K562 (cell line): ENCODE measurements around the gene ZNF622. TPM values are rescaled to one million over a fixed set of nuclear protein-coding genes. Genes with fewer than 3 reads are reported as not detected.

Source experiments
- ARID2 ChIP-seq: fragments of 450-650 bp; IDR thresholded peaks from 2 replicates; pipeline ENCODE4 v1.6.1; 2017; ENCODE audit warnings: antibody characterized with exemption, mild to moderate bottlenecking
- DMBX1 ChIP-seq: fragments of 250-450 bp; sonication (Bioruptor Pico); IDR thresholded peaks from 2 replicates; pipeline ENCODE4 v1.8.0; 2022; ENCODE audit warnings: inconsistent platforms, mild to moderate bottlenecking, moderate library complexity, borderline replicate concordance
- MEIS2 ChIP-seq: fragments of 450-650 bp; IDR thresholded peaks from 2 replicates; pipeline ENCODE4 v1.6.1; 2014; ENCODE audit warnings: mild to moderate bottlenecking; ENCODE audit not compliant: partially characterized antibody
- POU5F1 ChIP-seq: fragments of 150-350 bp; IDR thresholded peaks from 2 replicates; pipeline ENCODE4 v1.6.1; 2014; ENCODE audit warnings: borderline replicate concordance, low read length, low read depth, mild to moderate bottlenecking; ENCODE audit not compliant: partially characterized antibody
- RAD21 ChIP-seq, 2 experiments: fragments of 250-450 bp in 1 of 2; fragments of 450-650 bp in 1 of 2; sonication (Bioruptor Pico) in 1 of 2; formaldehyde crosslinking in 1 of 2; IDR thresholded peaks in 1 of 2; conservative IDR thresholded peaks in 1 of 2; 2 replicates each; pipeline versions ENCODE4 v1.4.0 to v1.8.0; 2020 to 2022; ENCODE audit warnings: mild to moderate bottlenecking in 2 of 2, moderate library complexity in 1 of 2
- RBM14 ChIP-seq: fragments of 200-400 bp; formaldehyde crosslinking; IDR thresholded peaks from 2 replicates; pipeline ENCODE4 v1.6.1; 2018; ENCODE audit warnings: low read depth, mild to moderate bottlenecking, low read length, moderate library complexity, borderline replicate concordance; ENCODE audit not compliant: insufficient read depth
- SETDB1 ChIP-seq: IDR thresholded peaks from one replicate; pipeline ENCODE4 v1.6.1; 2012; ENCODE audit warnings: low read length, control low read depth, inconsistent platforms
- SMARCB1 ChIP-seq: IDR thresholded peaks from 2 replicates; pipeline ENCODE4 v1.6.1; 2011; ENCODE audit warnings: improper control_type of control experiment, low read depth; ENCODE audit not compliant: insufficient read length
- SP1 ChIP-seq: sonication (generic); formaldehyde crosslinking; IDR thresholded peaks from 2 replicates; pipeline ENCODE4 v1.8.1; 2022; ENCODE audit warnings: mild to moderate bottlenecking, missing genetic modification reagents
- TEAD4 ChIP-seq, 2 experiments: sonication (generic) in 1 of 2; formaldehyde crosslinking in 1 of 2; IDR thresholded peaks; 2 replicates each; pipeline versions ENCODE4 v1.6.1 to v1.8.0; 2012 to 2022; ENCODE audit warnings: borderline replicate concordance in 1 of 2, inconsistent platforms in 1 of 2, low read length in 1 of 2, mild to moderate bottlenecking in 1 of 2, missing genetic modification reagents in 1 of 2
- TRIM28 ChIP-seq: fragments of 450-650 bp; IDR thresholded peaks from 2 replicates; pipeline ENCODE4 v1.6.1; 2017
- XRCC5 ChIP-seq: fragments of 200-400 bp; formaldehyde crosslinking; IDR thresholded peaks from 2 replicates; pipeline ENCODE4 v1.6.1; 2017; ENCODE audit warnings: low read depth, mild to moderate bottlenecking, low read length
- ZEB2 ChIP-seq: fragments of 450-650 bp; IDR thresholded peaks from 2 replicates; pipeline ENCODE4 v1.6.1; 2016
- ZKSCAN3 ChIP-seq: fragments of 250-450 bp; sonication (Bioruptor Pico); IDR thresholded peaks from 2 replicates; pipeline ENCODE4 v1.4.0; 2020
- ZNF146 ChIP-seq: IDR thresholded peaks from one replicate; pipeline ENCODE4 v1.6.1; 2018; ENCODE audit warnings: missing compliant biosample characterization; ENCODE audit not compliant: unreplicated experiment
- ZNF586 ChIP-seq: fragments of 450-650 bp; formaldehyde crosslinking; conservative IDR thresholded peaks from 2 replicates; pipeline ENCODE4 v1.4.0; 2020; ENCODE audit warnings: mild to moderate bottlenecking, moderate library complexity
- ZNF707 ChIP-seq: fragments of 250-450 bp; sonication (Bioruptor Pico); conservative IDR thresholded peaks from 2 replicates; pipeline ENCODE4 v1.8.0; 2022; ENCODE audit warnings: inconsistent platforms, mild to moderate bottlenecking, moderate library complexity
- polyA plus RNA-seq, 8 experiments: library from polyadenylated mRNA; depleted of rRNA in 4 of 8; stranded (reverse) in 5 of 8; unstranded in 3 of 8; fragments of >200 nt; fragmentation: Nextera tagmentation in 2 of 8; fragmentation: Illumina TruSeq in 1 of 8; extraction: Ambion mirVana in 2 of 8; extraction: Trizol in 1 of 8; gene quantifications; 2 replicates each; pipeline versions ENCODE4 v1.2.1 to v1.2.3, GENCODE V29; 2011 to 2014; ENCODE audit warnings: inconsistent platforms in 1 of 8, missing spikeins in 1 of 8
- total RNA-seq, 7 experiments: library from RNA; depleted of rRNA in 6 of 7; stranded (reverse); fragments of >200 nt in 6 of 7; fragmentation: Illumina TruSeq in 2 of 7; extraction: Trizol in 2 of 7; gene quantifications; 2 replicates each; pipeline versions ENCODE4 v1.2.1 to v1.2.3, GENCODE V29; 2011 to 2021; ENCODE audit warnings: low replicate concordance in 1 of 7
- TF ChIP-seq, protein P1 (sequence below): fragments of 250-450 bp; sonication (Bioruptor Pico); IDR thresholded peaks from 2 replicates; pipeline ENCODE4 v1.4.0; 2020
- TF ChIP-seq, protein P2 (sequence below): fragments of 150-350 bp; IDR thresholded peaks from 2 replicates; pipeline ENCODE4 v1.6.1; 2014; ENCODE audit warnings: low read depth, mild to moderate bottlenecking, low read length, borderline replicate concordance

The ZNF622 gene
- total and polyA plus RNA-seq, 9 of the 15 experiments (the other 6 are each of a cell fraction or from before 2014, with no cell fraction given), result 9.6 to 51.5 (median 32.3) TPM

GRCh38 chr5:16456103-16456832, 9.3 kb downstream of the ZNF622 start (continued):
- no peak for TF ChIP-seq ZNF146 (CRISPR knock-in tag)
- no peak for TF ChIP-seq RBM14
- TF ChIP-seq ZNF707 (CRISPR knock-in tag), result no peak
- peak; percentile 70; the same call in 1 of the 2 replicates for TF ChIP-seq DMBX1 (CRISPR knock-in tag)
- no peak for TF ChIP-seq TEAD4 (IDR thresholded peaks at IDR 0.05; ENCODE audit: low read length)
- no peak for TF ChIP-seq TEAD4 (CRISPR knock-in tag; IDR thresholded peaks at IDR 0.05; ENCODE audit: borderline replicate concordance)
- TF ChIP-seq SP1 (CRISPR knock-in tag), result no peak
- TF ChIP-seq, protein P1, sequence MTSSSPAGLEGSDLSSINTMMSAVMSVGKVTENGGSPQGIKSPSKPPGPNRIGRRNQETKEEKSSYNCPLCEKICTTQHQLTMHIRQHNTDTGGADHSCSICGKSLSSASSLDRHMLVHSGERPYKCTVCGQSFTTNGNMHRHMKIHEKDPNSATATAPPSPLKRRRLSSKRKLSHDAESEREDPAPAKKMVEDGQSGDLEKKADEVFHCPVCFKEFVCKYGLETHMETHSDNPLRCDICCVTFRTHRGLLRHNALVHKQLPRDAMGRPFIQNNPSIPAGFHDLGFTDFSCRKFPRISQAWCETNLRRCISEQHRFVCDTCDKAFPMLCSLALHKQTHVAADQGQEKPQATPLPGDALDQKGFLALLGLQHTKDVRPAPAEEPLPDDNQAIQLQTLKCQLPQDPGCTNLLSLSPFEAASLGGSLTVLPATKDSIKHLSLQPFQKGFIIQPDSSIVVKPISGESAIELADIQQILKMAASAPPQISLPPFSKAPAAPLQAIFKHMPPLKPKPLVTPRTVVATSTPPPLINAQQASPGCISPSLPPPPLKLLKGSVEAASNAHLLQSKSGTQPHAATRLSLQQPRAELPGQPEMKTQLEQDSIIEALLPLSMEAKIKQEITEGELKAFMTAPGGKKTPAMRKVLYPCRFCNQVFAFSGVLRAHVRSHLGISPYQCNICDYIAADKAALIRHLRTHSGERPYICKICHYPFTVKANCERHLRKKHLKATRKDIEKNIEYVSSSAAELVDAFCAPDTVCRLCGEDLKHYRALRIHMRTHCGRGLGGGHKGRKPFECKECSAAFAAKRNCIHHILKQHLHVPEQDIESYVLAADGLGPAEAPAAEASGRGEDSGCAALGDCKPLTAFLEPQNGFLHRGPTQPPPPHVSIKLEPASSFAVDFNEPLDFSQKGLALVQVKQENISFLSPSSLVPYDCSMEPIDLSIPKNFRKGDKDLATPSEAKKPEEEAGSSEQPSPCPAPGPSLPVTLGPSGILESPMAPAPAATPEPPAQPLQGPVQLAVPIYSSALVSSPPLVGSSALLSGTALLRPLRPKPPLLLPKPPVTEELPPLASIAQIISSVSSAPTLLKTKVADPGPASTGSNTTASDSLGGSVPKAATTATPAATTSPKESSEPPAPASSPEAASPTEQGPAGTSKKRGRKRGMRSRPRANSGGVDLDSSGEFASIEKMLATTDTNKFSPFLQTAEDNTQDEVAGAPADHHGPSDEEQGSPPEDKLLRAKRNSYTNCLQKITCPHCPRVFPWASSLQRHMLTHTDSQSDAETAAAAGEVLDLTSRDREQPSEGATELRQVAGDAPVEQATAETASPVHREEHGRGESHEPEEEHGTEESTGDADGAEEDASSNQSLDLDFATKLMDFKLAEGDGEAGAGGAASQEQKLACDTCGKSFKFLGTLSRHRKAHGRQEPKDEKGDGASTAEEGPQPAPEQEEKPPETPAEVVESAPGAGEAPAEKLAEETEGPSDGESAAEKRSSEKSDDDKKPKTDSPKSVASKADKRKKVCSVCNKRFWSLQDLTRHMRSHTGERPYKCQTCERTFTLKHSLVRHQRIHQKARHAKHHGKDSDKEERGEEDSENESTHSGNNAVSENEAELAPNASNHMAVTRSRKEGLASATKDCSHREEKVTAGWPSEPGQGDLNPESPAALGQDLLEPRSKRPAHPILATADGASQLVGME (CRISPR knock-in tag), result no peak
- no peak for TF ChIP-seq ZKSCAN3 (CRISPR knock-in tag)
- TF ChIP-seq ARID2, result peak; percentile 58; the same call in 1 of the 2 replicates
- TF ChIP-seq ZEB2, result no peak
- peak; percentile 69 to 84 for TF ChIP-seq RAD21 (CRISPR knock-in tag; conservative IDR thresholded peaks at IDR 0.05 in 1 of 2, IDR thresholded peaks at IDR 0.05 in 1 of 2)
- no peak for TF ChIP-seq POU5F1
- no peak for TF ChIP-seq SETDB1
- no peak for TF ChIP-seq MEIS2
- no peak for TF ChIP-seq ZNF586
- peak; percentile 54; the same call in 1 of the 2 replicates for TF ChIP-seq TRIM28
- TF ChIP-seq, protein P2, sequence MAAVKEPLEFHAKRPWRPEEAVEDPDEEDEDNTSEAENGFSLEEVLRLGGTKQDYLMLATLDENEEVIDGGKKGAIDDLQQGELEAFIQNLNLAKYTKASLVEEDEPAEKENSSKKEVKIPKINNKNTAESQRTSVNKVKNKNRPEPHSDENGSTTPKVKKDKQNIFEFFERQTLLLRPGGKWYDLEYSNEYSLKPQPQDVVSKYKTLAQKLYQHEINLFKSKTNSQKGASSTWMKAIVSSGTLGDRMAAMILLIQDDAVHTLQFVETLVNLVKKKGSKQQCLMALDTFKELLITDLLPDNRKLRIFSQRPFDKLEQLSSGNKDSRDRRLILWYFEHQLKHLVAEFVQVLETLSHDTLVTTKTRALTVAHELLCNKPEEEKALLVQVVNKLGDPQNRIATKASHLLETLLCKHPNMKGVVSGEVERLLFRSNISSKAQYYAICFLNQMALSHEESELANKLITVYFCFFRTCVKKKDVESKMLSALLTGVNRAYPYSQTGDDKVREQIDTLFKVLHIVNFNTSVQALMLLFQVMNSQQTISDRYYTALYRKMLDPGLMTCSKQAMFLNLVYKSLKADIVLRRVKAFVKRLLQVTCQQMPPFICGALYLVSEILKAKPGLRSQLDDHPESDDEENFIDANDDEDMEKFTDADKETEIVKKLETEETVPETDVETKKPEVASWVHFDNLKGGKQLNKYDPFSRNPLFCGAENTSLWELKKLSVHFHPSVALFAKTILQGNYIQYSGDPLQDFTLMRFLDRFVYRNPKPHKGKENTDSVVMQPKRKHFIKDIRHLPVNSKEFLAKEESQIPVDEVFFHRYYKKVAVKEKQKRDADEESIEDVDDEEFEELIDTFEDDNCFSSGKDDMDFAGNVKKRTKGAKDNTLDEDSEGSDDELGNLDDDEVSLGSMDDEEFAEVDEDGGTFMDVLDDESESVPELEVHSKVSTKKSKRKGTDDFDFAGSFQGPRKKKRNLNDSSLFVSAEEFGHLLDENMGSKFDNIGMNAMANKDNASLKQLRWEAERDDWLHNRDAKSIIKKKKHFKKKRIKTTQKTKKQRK, result no peak
- no peak for TF ChIP-seq SMARCB1
- TF ChIP-seq XRCC5, result no peak
